Ammon's horn (tissue), 1 donor: ENCODE data around the gene NSD2.
"Not testable (repeated sequence)": the region's sequence is repeated elsewhere in the genome, so short reads cannot be mapped to it uniquely, and the experiment has no call there.

Experiments used
- DNase-seq: peaks from one replicate; pipeline ENCODE4 v3.0.0-alpha.2; 2016; ENCODE audit warnings: low spot score

Gene NSD2

DNA sequence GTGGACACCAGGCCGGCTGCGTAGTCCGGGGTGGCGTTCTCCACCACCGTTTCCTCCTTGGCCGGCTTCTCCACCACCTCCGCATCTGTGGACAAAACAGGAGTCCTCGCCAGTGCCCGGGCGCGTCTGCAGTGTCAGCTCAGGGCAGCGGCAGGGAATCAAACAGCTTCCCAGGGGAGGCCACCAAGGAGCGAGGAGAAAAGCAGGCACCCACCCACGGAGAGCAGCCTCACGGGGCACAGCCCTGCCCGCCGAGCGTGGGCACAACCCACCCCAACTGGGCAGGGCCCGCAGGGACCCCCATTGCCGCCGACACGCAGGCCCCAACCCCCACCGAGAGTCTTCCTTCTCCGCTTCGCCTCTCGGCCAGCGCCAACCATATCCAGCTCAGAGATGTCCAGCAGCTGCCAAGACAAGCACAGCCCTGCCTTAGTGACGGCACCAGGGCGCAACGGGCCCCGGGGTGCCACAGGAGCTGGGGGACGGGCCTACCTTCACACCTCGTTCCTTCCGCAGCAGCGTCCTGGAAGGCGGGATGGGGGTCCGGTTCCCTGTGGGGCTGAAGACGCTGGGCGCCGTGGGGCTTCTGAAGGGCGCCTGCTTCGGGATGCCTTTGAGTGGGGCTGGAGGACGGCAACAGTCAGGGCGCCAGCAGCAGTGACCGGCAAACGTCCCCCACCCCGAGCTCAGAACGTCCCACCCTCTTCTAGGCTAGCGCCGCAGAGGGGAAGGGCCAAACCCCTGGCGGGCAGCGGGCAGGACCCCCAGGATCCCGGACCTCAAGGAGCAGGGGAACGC lies 114.8 kb downstream of the NSD2 start:
- DNase-seq: no peak

GRCh38 chr4:1986578-1987210 lies 115.5 kb downstream of the NSD2 start:
- no peak for DNase-seq

DNA sequence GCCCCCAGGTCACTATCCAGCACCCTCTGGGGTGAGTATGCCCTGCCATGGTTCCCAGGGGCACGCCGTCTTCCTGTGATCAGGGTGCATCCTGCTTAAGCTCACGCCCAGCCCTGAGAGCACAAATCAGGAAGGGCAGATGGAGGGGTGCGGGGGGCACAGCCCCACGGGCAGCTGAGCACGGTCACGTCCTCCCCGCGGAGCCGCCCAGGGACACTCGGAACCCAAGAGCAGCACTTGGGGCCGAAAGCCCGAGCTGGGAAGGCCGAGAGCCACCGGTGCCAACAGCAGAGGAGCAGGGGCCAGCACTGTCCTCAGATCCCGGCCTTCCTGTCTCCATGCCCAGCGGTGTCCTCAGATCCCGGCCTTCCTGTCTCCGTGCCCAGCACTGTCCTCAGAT lies 116.1 kb downstream of the NSD2 start:
- DNase-seq: no peak

GRCh38 chr4:1987721-1988326 lies 116.6 kb downstream of the NSD2 start:
- no peak for DNase-seq

- no peak for DNase-seq
Observed at GRCh38 chr4:1988327-1988724, 117.1 kb downstream of the NSD2 start.

GRCh38 chr4:1989533-1990347 lies 118.5 kb downstream of the NSD2 start:
- no peak for DNase-seq

- DNase-seq: no peak
Observed at GRCh38 chr4:1990348-1990645, 119.1 kb downstream of the NSD2 start.

DNA sequence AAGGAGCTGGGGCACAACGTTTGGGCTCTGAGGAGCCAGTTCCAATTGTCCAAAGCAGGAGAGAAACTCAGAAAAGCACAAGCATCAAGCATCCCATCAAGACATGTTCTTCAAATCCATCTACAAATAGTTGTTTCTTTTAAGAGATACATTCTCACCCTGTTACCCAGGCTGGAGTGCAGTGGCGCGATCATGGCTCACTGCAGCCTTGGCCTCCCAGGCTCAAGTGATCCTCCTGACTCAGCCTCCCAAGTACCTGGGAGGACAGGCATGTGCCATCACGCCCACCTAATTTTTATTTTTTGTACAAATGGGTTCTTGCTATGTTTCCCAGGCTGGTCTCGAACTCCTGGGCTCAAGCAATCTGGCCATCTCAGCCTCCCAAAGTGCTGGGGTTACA lies 119.5 kb downstream of the NSD2 start:
- DNase-seq: no peak

DNA sequence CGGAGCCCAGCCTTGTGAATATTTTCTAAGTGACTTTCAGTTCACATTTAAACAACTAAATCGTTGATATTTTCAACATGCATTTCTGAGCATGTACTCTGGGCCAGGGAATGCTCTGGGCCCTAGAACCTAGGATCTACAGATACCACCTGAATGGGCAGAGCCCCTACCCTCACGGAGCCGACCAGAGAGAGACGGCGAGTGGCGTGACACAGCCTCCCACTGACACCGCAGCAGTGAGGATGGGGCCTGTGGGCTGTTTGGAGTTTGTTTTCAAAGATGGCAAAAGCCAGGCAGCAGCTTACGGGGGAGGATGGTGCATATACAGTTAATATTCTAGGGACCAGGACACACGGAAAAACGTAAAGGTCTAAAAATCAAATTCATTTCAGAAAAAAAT lies 119.9 kb downstream of the NSD2 start:
- DNase-seq: no peak

GRCh38 chr4:1991596-1992434 lies 120.6 kb downstream of the NSD2 start:
- DNase-seq: no peak

DNA sequence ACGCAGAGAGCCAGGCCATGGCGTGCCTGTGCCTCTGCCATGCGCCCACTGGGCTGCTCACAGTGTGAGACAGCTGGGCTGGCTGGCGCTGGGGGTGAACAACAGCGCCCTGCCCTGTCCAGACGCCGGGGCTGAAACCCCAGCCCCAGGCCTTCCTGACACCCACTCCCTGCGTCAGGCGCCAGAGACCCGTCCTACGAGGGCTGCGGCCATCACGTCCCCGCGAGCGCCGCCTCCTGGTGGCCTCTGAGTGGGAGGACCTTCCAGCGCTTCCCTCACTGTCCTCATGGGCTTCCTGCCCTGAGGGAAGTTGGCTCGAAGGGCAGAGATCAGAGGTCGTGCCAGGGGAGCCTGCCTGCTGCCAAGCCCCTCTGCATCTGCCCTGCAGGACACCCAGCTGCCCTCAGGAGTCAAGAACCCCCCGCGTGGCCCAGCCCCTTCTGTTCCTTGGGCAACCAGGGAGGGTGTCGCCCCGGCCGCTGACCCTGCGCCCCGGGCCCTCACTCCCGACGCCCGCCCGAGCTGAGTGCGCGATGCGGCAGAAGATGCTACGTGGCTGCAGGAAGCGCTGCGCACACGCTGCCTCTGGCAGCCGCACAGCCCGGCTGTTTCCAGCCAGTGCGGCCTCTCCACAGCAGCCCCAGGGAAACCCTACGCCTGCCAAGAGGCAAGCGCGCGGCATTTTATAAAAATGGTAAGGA lies 121.4 kb downstream of the NSD2 start:
- DNase-seq: no peak

- DNase-seq: no peak
Observed at GRCh38 chr4:1993169-1993516, 122.0 kb downstream of the NSD2 start.

- not testable (repeated sequence) for DNase-seq
Observed at GRCh38 chr4:1993718-1994516, 122.7 kb downstream of the NSD2 start.

- DNase-seq: no peak
Observed at GRCh38 chr4:1994938-1995337, 123.7 kb downstream of the NSD2 start.

DNA sequence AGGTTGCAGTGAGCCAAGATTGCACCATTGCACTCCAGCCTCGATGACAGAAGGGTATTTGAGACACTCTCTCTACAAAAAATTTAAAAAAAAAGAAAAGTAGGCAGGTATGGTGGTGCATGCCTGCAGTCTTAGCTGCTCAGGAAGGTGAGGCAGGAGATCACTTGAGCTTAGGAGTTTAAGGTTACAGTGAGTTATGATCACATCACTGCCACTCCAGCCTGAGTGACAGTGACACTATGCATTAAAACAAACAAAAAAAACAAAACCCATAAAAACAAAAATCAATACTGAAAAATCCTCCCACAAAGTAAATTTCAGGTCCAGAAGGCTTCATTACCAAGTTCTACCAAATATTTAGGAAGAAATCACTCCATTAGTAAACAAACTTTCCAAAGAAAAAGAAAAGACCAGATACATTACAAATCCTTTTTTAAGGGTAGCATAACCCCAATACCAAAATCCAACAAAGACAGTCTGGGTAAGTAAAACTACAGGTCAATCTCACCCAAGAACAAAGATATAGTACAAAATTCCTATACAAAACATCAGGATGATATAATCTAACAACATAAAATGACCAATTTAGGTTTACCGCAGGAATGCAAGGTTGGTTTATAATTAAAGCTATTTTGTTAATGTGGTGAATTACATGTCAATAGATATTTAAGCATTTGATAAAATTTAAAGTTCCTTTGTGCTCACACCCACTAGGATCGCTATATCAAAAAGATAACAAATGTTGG lies 125.8 kb downstream of the NSD2 start:
- DNase-seq: no peak

DNA sequence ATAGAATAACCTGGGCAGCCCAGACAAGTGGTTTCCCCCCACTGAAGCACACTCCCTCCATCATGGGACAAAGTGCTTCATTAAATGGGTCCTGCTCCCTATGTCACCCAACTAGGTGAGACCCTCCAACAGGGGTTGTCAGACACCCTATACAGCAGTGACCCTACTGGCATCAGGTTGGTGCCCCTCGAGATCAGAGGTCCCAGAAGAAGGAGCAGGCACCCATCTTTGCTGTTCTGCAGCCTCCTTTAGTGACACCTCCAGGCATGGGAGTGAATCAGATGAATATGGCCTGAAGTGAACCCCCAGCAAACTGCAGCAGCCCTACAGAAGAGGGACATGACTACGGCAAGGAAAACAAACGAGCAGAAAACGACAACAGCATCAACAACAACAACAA lies 126.5 kb downstream of the NSD2 start:
- no peak for DNase-seq

- DNase-seq: no peak
Observed at GRCh38 chr4:1998296-1998695, 127.1 kb downstream of the NSD2 start.

DNA sequence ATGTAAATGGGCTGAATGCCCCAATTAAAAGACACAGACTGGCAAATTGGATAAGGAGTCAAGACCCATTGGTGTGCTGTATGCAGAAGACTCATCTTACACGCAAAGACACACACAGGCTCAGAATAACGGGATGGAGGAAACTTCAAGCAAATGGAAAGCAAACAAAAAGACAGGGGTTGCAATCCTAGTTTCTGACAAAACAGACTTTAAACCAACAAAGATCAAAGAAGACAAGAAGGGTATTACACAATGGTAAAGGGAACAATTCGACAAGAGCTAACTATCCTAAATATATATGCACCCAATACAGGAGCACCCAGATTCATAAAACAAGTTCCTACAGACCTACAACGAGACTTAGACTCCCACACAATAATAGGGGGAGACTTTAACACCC lies 128.1 kb downstream of the NSD2 start:
- DNase-seq: not testable (repeated sequence)

GRCh38 chr4:2003361-2003760 lies 132.2 kb downstream of the NSD2 start:
- DNase-seq: not testable (repeated sequence)

- no peak for DNase-seq
Observed at GRCh38 chr4:2006367-2006766, 135.2 kb downstream of the NSD2 start.
